ENCODE results near the gene TRIM33.

The TRIM33 gene

DNA sequence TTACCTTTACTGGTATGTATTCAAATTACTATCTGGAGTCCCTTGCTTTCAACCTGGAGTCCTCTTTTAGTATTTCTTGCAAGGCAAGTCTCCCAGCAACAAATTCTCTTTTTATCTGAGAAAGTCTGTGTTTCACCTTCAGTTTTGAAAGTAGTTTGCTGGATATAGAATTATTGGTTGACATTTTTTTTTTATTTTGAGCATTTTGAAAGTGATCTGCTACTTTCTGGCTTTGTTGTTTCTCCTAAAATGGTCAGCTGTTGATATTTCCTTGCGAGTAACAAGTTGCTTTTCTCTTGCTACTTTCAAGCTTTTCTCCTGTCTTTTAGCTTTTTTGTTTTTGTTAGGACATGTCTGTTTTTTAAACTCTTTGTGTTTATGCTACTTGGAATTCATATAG, 126.1 kb downstream of the TRIM33 start:
- H2AFZ ChIP-seq (ENCODE audit: low read length) = no peak overlapping the region
- no peak for DNase-seq
- H3K9me3 ChIP-seq (replicated peaks; ENCODE audit: insufficient read depth, low read length) = no peaks in the 10 kb centered on the region
- no peak overlapping the region for H3K4me2 ChIP-seq (ENCODE audit: low read depth, low read length)
- H3K79me2 ChIP-seq (ENCODE audit: low read length) = no peaks in the 10 kb centered on the region
- no peak overlapping the region for H3K4me3 ChIP-seq (ENCODE audit: low read length)
- H3K4me1 ChIP-seq (ENCODE audit: low read length) = no peaks in the 10 kb centered on the region
- H3K9ac ChIP-seq (ENCODE audit: low read length) = no peak overlapping the region
- no peaks in the 10 kb centered on the region for H3K9me2 ChIP-seq (replicated peaks; ENCODE audit: insufficient read depth, low read length)
- no peaks in the 10 kb centered on the region for H3K36me3 ChIP-seq (replicated peaks; ENCODE audit: insufficient read depth, low read length)
- no peaks in the 10 kb centered on the region for H3F3A ChIP-seq (ENCODE audit: insufficient read depth, low read length)
- no peaks in the 10 kb centered on the region for H3K27me3 ChIP-seq (replicated peaks; ENCODE audit: insufficient read depth, low read length)
- no peak for TF ChIP-seq CTCF (IDR thresholded peaks at IDR 0.05; ENCODE audit: low read length)
- no peak for TF ChIP-seq EZH2phosphoT487 (IDR thresholded peaks at IDR 0.05; ENCODE audit: low read length)
- no peak for TF ChIP-seq EZH2 (optimal IDR thresholded peaks at IDR 0.05; ENCODE audit: low read depth, low read length)
- H4K20me1 ChIP-seq (ENCODE audit: insufficient read depth, low read length) = no peaks in the 10 kb centered on the region
- H3K27ac ChIP-seq (ENCODE audit: low read length) = no peak overlapping the region

DNA sequence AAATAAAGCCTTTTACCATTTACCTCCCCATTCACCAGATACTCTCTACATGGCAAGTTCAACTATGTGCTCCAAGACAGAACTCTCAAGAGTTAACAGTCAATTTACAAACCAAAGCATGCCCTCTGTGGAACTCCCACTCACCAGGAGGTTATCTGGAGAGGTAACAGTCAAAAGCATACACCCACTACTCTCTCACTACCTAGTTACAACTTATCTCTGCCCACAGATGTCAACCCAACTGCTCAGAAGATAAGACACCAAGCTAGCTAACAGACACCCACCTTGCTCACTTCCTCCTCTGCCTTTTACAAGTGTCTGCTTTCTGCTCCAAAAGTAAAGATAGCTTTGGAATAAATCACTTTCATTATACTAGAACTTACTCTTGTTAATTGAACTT, 131.0 kb downstream of the TRIM33 start:
- TF ChIP-seq CTCF (IDR thresholded peaks at IDR 0.05; ENCODE audit: low read length) = no peak
- TF ChIP-seq EZH2 (optimal IDR thresholded peaks at IDR 0.05; ENCODE audit: low read depth, low read length) = no peak
- TF ChIP-seq EZH2phosphoT487 (IDR thresholded peaks at IDR 0.05; ENCODE audit: low read length) = no peak
- H4K20me1 ChIP-seq (ENCODE audit: insufficient read depth, low read length) = no peaks in the 10 kb centered on the region
- H3K27me3 ChIP-seq (replicated peaks; ENCODE audit: insufficient read depth, low read length) = no peaks in the 10 kb centered on the region
- no peaks in the 10 kb centered on the region for H3K9me2 ChIP-seq (replicated peaks; ENCODE audit: insufficient read depth, low read length)
- no peak overlapping the region for H3K27ac ChIP-seq (ENCODE audit: low read length)
- H2AFZ ChIP-seq (ENCODE audit: low read length) = no peak overlapping the region
- no peak overlapping the region for H3K4me2 ChIP-seq (ENCODE audit: low read depth, low read length)
- no peaks in the 10 kb centered on the region for H3K36me3 ChIP-seq (replicated peaks; ENCODE audit: insufficient read depth, low read length)
- no peak overlapping the region for H3K9ac ChIP-seq (ENCODE audit: low read length)
- H3K9me3 ChIP-seq (replicated peaks; ENCODE audit: insufficient read depth, low read length) = no peaks in the 10 kb centered on the region
- H3F3A ChIP-seq (ENCODE audit: insufficient read depth, low read length) = no peaks in the 10 kb centered on the region
- no peak for DNase-seq
- no peaks in the 10 kb centered on the region for H3K79me2 ChIP-seq (ENCODE audit: low read length)
- no peaks in the 10 kb centered on the region for H3K4me1 ChIP-seq (ENCODE audit: low read length)
- no peak overlapping the region for H3K4me3 ChIP-seq (ENCODE audit: low read length)

DNA sequence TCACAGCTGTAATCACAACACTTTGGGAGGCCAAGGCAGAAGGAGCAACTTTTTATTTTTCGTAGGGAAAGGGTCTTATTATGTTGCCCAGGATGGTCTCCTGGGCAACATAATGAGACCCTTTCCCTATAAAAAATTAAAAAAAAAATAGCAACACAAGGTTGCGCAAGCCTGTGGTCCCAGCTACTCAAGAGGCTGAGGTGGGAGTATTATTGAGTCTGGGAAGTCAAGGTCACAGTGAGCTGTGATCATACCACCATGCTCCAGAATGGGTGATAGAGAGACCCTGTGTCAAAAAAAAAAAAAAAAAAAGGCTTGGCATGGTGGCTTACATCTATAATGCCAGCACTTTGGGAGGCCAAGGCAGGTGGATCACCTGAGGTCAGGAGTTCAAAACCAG, 131.6 kb downstream of the TRIM33 start:
- Histone ChIP-seq H3K9me2 (replicated peaks; ENCODE audit: insufficient read depth, low read length) (no peaks in the 10 kb centered on the region), H3K4me2 (ENCODE audit: low read depth, low read length) (no peak overlapping the region), H3K4me1 (ENCODE audit: low read length) (no peaks in the 10 kb centered on the region), H3K79me2 (ENCODE audit: low read length) (no peaks in the 10 kb centered on the region), H3F3A (ENCODE audit: insufficient read depth, low read length) (no peaks in the 10 kb centered on the region), H3K9ac (ENCODE audit: low read length) (no peak overlapping the region), H2AFZ (ENCODE audit: low read length) (no peak overlapping the region), H4K20me1 (ENCODE audit: insufficient read depth, low read length) (no peaks in the 10 kb centered on the region), H3K27me3 (replicated peaks; ENCODE audit: insufficient read depth, low read length) (no peaks in the 10 kb centered on the region), H3K27ac (ENCODE audit: low read length) (no peak overlapping the region), H3K4me3 (ENCODE audit: low read length) (no peak overlapping the region), H3K36me3 (replicated peaks; ENCODE audit: insufficient read depth, low read length) (no peaks in the 10 kb centered on the region), H3K9me3 (replicated peaks; ENCODE audit: insufficient read depth, low read length) (no peaks in the 10 kb centered on the region)
- DNase-seq = no peak
- TF ChIP-seq EZH2phosphoT487 (IDR thresholded peaks at IDR 0.05; ENCODE audit: low read length) (no peak), EZH2 (optimal IDR thresholded peaks at IDR 0.05; ENCODE audit: low read depth, low read length) (no peak)

- no peak for DNase-seq
- Histone ChIP-seq H3F3A (ENCODE audit: insufficient read depth, low read length) (no peaks in the 10 kb centered on the region), H4K20me1 (ENCODE audit: insufficient read depth, low read length) (no peaks in the 10 kb centered on the region), H2AFZ (ENCODE audit: low read length) (no peak overlapping the region), H3K9me3 (replicated peaks; ENCODE audit: insufficient read depth, low read length) (no peaks in the 10 kb centered on the region), H3K4me1 (ENCODE audit: low read length) (no peaks in the 10 kb centered on the region), H3K79me2 (ENCODE audit: low read length) (no peaks in the 10 kb centered on the region), H3K4me3 (ENCODE audit: low read length) (no peak overlapping the region), H3K9ac (ENCODE audit: low read length) (no peak overlapping the region), H3K4me2 (ENCODE audit: low read depth, low read length) (no peak overlapping the region), H3K9me2 (replicated peaks; ENCODE audit: insufficient read depth, low read length) (no peaks in the 10 kb centered on the region), H3K36me3 (replicated peaks; ENCODE audit: insufficient read depth, low read length) (no peaks in the 10 kb centered on the region), H3K27me3 (replicated peaks; ENCODE audit: insufficient read depth, low read length) (no peaks in the 10 kb centered on the region), H3K27ac (ENCODE audit: low read length) (no peak overlapping the region)
- TF ChIP-seq CTCF (IDR thresholded peaks at IDR 0.05; ENCODE audit: low read length) (no peak), EZH2 (optimal IDR thresholded peaks at IDR 0.05; ENCODE audit: low read depth, low read length) (no peak), EZH2phosphoT487 (IDR thresholded peaks at IDR 0.05; ENCODE audit: low read length) (no peak)
Measured at GRCh38 chr1:114377356-114377755, 133.6 kb downstream of the TRIM33 start.

All from MM.1S (cell line).